Right lobe of liver (tissue), 4 donors: ENCODE results near the gene DUSP1.
"Not testable (repeated sequence)": the region's sequence is repeated elsewhere in the genome, so short reads cannot be mapped to it uniquely, and the experiment has no call there.

Experiments used
- POLR2A ChIP-seq: fragments of 450-650 bp; IDR thresholded peaks from one replicate; pipeline ENCODE4 v1.6.1; 2017; ENCODE audit warnings: antibody characterized with exemption, mild to moderate bottlenecking
- TF ChIP-seq, protein P1 (sequence below), 4 donors: fragments of 200-600 bp in 3 of 4; fragments of 450-650 bp in 1 of 4; IDR thresholded peaks; one replicate each; pipeline versions ENCODE4 v1.5.1 to v1.8.0; 2016 to 2022; ENCODE audit warnings: antibody characterized with exemption in 4 of 4, mild to moderate bottlenecking in 2 of 4
- donor health status: DM: no; HTN: no; CAD: no.
- donor health status: DM: no; HTN: no; CAD: no.
- donor health status: DM: no; HTN: yes; CAD: no.

DNA sequence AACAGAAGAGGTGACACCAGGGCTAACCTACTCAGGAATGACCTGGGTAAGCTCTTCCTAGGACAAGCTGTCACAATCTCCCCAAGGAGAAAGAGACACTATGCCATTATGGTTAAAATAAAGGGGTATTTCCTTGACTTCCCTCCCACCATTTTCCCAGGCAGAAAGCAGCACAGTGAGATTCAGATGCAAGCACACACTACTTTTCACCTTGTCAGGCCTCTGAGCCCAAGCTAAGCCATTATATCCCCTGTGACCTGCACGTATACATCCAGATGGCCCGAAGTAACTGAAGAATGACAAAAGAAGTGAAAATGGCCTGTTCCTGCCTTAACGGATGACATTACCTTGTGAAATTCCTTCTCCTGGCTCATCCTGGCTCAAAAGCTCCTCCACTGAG lies 16.5 kb upstream of the DUSP1 start:
- TF ChIP-seq, protein P1, sequence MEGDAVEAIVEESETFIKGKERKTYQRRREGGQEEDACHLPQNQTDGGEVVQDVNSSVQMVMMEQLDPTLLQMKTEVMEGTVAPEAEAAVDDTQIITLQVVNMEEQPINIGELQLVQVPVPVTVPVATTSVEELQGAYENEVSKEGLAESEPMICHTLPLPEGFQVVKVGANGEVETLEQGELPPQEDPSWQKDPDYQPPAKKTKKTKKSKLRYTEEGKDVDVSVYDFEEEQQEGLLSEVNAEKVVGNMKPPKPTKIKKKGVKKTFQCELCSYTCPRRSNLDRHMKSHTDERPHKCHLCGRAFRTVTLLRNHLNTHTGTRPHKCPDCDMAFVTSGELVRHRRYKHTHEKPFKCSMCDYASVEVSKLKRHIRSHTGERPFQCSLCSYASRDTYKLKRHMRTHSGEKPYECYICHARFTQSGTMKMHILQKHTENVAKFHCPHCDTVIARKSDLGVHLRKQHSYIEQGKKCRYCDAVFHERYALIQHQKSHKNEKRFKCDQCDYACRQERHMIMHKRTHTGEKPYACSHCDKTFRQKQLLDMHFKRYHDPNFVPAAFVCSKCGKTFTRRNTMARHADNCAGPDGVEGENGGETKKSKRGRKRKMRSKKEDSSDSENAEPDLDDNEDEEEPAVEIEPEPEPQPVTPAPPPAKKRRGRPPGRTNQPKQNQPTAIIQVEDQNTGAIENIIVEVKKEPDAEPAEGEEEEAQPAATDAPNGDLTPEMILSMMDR (IDR thresholded peaks at IDR 0.05) = not testable (repeated sequence)
- TF ChIP-seq POLR2A = not testable (repeated sequence)
